IMR-90 (cell line): ENCODE results near the gene PARD6G. TPM values are rescaled to one million over a fixed set of nuclear protein-coding genes. Genes with fewer than 3 reads are reported as not detected.

ENCODE experiments used
- ATAC-seq: fragments of 200-7000 bp; cut with Tn5 transposase; 2 replicates; pipeline ENCODE4 v1.9.1; 2020; ENCODE audit warnings: low read depth, mild to moderate bottlenecking, moderate library complexity
- BruUV-seq: library from RNA; stranded (reverse); fragments of 400-500 nt; replicated peaks from 2 replicates; lab custom pipeline; 2021; lab: Mats Ljungman, UMichigan
- CTCF ChIA-PET: fragments of 300-600 bp; formaldehyde crosslinking; extraction: SDS; loops from one replicate; lab custom pipeline; 2021; ENCODE audit warnings: antibody characterized with exemption; lab: Yijun Ruan, JAX
- POLR2A ChIA-PET: fragments of 300-600 bp; sonication (Branson Sonifier 250); formaldehyde crosslinking; loops from one replicate; lab custom pipeline; 2022; ENCODE audit warnings: antibody characterized with exemption; ENCODE audit not compliant: unreplicated experiment; lab: Charles Lee
- DNase-seq: peaks from one replicate; pipeline ENCODE4 v3.0.0; 2013
- H2AFZ ChIP-seq: replicated peaks from 2 replicates; pipeline ENCODE3; 2013; ENCODE audit warnings: low read length, mild to moderate bottlenecking; ENCODE audit not compliant: poor library complexity
- H2AK5ac ChIP-seq: 2 replicates; pipeline ENCODE4 v1.6.1; 2013; ENCODE audit warnings: low read depth, low read length, inconsistent platforms
- H2AK9ac ChIP-seq: replicated peaks from 2 replicates; pipeline ENCODE3; 2013; ENCODE audit warnings: mild to moderate bottlenecking, low read depth, low read length, moderate library complexity; ENCODE audit not compliant: poor library complexity
- H2BK120ac ChIP-seq: 2 replicates; pipeline ENCODE4 v1.6.1; 2013; ENCODE audit warnings: low read depth, low read length, inconsistent platforms
- H2BK15ac ChIP-seq: 3 replicates; pipeline ENCODE4 v1.6.1; 2013; ENCODE audit warnings: low read depth, low read length, inconsistent platforms
- H2BK20ac ChIP-seq: 2 replicates; pipeline ENCODE4 v1.6.1; 2013; ENCODE audit warnings: low read depth, mild to moderate bottlenecking, inconsistent platforms, low read length, moderate library complexity
- H2BK5ac ChIP-seq: 2 replicates; pipeline ENCODE4 v1.6.1; 2013; ENCODE audit warnings: mild to moderate bottlenecking, low read depth, low read length, inconsistent platforms; ENCODE audit not compliant: poor library complexity, severe bottlenecking
- H3K14ac ChIP-seq: replicated peaks from 2 replicates; pipeline ENCODE4 v1.6.1; 2013; ENCODE audit warnings: low read depth, low read length, inconsistent platforms
- H3K18ac ChIP-seq: 2 replicates; pipeline ENCODE4 v1.6.1; 2013; ENCODE audit warnings: low read depth, low read length, control low read depth
- H3K23ac ChIP-seq: 2 replicates; pipeline ENCODE4 v1.6.1; 2013; ENCODE audit warnings: low read depth, low read length, inconsistent platforms
- H3K27ac ChIP-seq: 2 replicates; pipeline ENCODE4 v1.5.1; 2013; ENCODE audit warnings: mild to moderate bottlenecking, control low read depth, low read length; ENCODE audit not compliant: insufficient read depth
- H3K27me3 ChIP-seq: 2 replicates; pipeline ENCODE4 v1.6.1; 2013; ENCODE audit warnings: low read length; ENCODE audit not compliant: control insufficient read depth, insufficient read depth
- H3K36me3 ChIP-seq: 2 replicates; pipeline ENCODE4 v1.6.1; 2013; ENCODE audit warnings: low read length, mixed read lengths; ENCODE audit not compliant: control insufficient read depth, insufficient read depth
- H3K4ac ChIP-seq: 2 replicates; pipeline ENCODE4 v1.6.1; 2013; ENCODE audit warnings: low read depth, low read length, inconsistent platforms
- H3K4me1 ChIP-seq: 2 replicates; pipeline ENCODE4 v1.6.1; 2013; ENCODE audit warnings: low read length, mixed read lengths; ENCODE audit not compliant: control insufficient read depth, insufficient read depth
- H3K4me2 ChIP-seq: 2 replicates; pipeline ENCODE4 v1.6.1; 2013; ENCODE audit warnings: low read depth, mild to moderate bottlenecking, control low read depth, low read length, moderate library complexity
- H3K4me3 ChIP-seq: 2 replicates; pipeline ENCODE4 v1.5.1; 2013; ENCODE audit warnings: low read depth, mild to moderate bottlenecking, control low read depth, low read length, moderate library complexity; ENCODE audit not compliant: insufficient read depth
- H3K56ac ChIP-seq: 2 replicates; pipeline ENCODE4 v1.6.1; 2013; ENCODE audit warnings: low read length, inconsistent platforms; ENCODE audit not compliant: insufficient read depth; ENCODE audit errors: extremely low read depth
- H3K79me1 ChIP-seq, 2 experiments: 2 replicates each; pipeline ENCODE4 v1.6.1; 2013; ENCODE audit warnings: low read length in 2 of 2, inconsistent platforms in 1 of 2, low read depth in 1 of 2
- H3K9ac ChIP-seq: 2 replicates; pipeline ENCODE4 v1.6.1; 2013; ENCODE audit warnings: low read depth, low read length, control low read depth
- H3K9me1 ChIP-seq: 2 replicates; pipeline ENCODE4 v1.6.1; 2013; ENCODE audit warnings: low read length, inconsistent platforms; ENCODE audit not compliant: insufficient read depth
- H3K9me3 ChIP-seq: 2 replicates; pipeline ENCODE4 v1.6.1; 2013; ENCODE audit warnings: low read length; ENCODE audit not compliant: control insufficient read depth, insufficient read depth
- H4K20me1 ChIP-seq: 2 replicates; pipeline ENCODE4 v1.6.1; 2013; ENCODE audit warnings: low read length, inconsistent platforms; ENCODE audit not compliant: insufficient read depth
- H4K5ac ChIP-seq: 2 replicates; pipeline ENCODE4 v1.6.1; 2013; ENCODE audit warnings: mild to moderate bottlenecking, low read depth, low read length, control low read depth
- H4K8ac ChIP-seq, 2 experiments: 2 replicates each; pipeline ENCODE4 v1.6.1; 2013; ENCODE audit warnings: low read depth in 2 of 2, low read length in 2 of 2, control low read depth in 1 of 2, inconsistent platforms in 1 of 2
- H4K91ac ChIP-seq: 2 replicates; pipeline ENCODE4 v1.6.1; 2013; ENCODE audit warnings: low read depth, low read length, inconsistent platforms; ENCODE audit not compliant: insufficient read depth
- BHLHE40 ChIP-seq: fragments of 150-350 bp; IDR thresholded peaks from 2 replicates; pipeline ENCODE4 v1.6.1; 2016; ENCODE audit warnings: mild to moderate bottlenecking, low read depth, low read length
- CEBPB ChIP-seq: IDR thresholded peaks from 2 replicates; pipeline ENCODE4 v1.6.1; 2012; ENCODE audit warnings: low read depth, low read length, improper control_type of control experiment
- CHD1 ChIP-seq: IDR thresholded peaks from 2 replicates; pipeline ENCODE4 v1.6.1; 2012; ENCODE audit warnings: low read depth, low read length, improper control_type of control experiment
- MAZ ChIP-seq: IDR thresholded peaks from 2 replicates; pipeline ENCODE4 v1.6.1; 2012; ENCODE audit warnings: low read depth, mild to moderate bottlenecking, low read length, improper control_type of control experiment, moderate library complexity, borderline replicate concordance
- MXI1 ChIP-seq: IDR thresholded peaks from 2 replicates; pipeline ENCODE4 v1.6.1; 2012; ENCODE audit warnings: low read depth, mild to moderate bottlenecking, low read length, moderate library complexity, borderline replicate concordance
- NFE2L2 ChIP-seq: fragments of 150-350 bp; IDR thresholded peaks from 2 replicates; pipeline ENCODE4 v1.6.1; 2016; ENCODE audit warnings: low read depth, mild to moderate bottlenecking, low read length
- RAD21 ChIP-seq: IDR thresholded peaks from 2 replicates; pipeline ENCODE4 v1.6.1; 2012; ENCODE audit warnings: low read length, improper control_type of control experiment
- RCOR1 ChIP-seq: IDR thresholded peaks from 2 replicates; pipeline ENCODE4 v1.6.1; 2012; ENCODE audit warnings: mild to moderate bottlenecking, low read length, improper control_type of control experiment; ENCODE audit not compliant: insufficient replicate concordance
- SMC3 ChIP-seq: fragments of 150-350 bp; IDR thresholded peaks from 2 replicates; pipeline ENCODE4 v1.6.1; 2016; ENCODE audit warnings: low read depth, mild to moderate bottlenecking, antibody characterized with exemption, low read length, moderate library complexity
- WGBS, 2 experiments: methylation state at CpG; one replicate each; pipeline versions ENCODE4 v1.1.5 to v1.1.7; 2013; ENCODE audit warnings: missing lambda C conversion rate in 2 of 2; ENCODE audit not compliant: insufficient read length in 1 of 2; ENCODE audit errors: extremely low coverage in 2 of 2; 5-methylcytosine and 5-hydroxymethylcytosine counted together
- dilution Hi-C: fragments of 300-500 bp; cut with HindIII; formaldehyde crosslinking; loops from one replicate; pipeline ENCODE4 v1.14.3; 2018; ENCODE audit warnings: low sequenced_read_pairs; ENCODE audit not compliant: unreplicated experiment
- in situ Hi-C: fragments of 300-500 bp; cut with MboI; formaldehyde crosslinking; loops from 3 replicates; pipeline ENCODE4 v1.14.3; 2019; ENCODE audit warnings: low sequenced_read_pairs, inconsistent platforms, mixed read lengths
- intact Hi-C: fragments of 100-400 bp; cut with micrococcal nuclease; formaldehyde crosslinking; loops from 2 replicates; pipeline ENCODE4 v1.10.0; 2022
- polyA plus RNA-seq, 3 experiments: library from polyadenylated mRNA; depleted of rRNA; stranded (reverse); fragments of >200 nt; gene quantifications; 2 replicates each; pipeline ENCODE4 v1.2.3, GENCODE V29; 2012; ENCODE audit warnings: low replicate concordance in 1 of 3
- total RNA-seq: library from RNA; depleted of rRNA; stranded (reverse); fragments of >200 nt; gene quantifications from 2 replicates; pipeline ENCODE4 v1.2.3, GENCODE V29; 2012
- TF ChIP-seq, protein P1 (sequence below): fragments of 150-350 bp; IDR thresholded peaks from 2 replicates; pipeline ENCODE4 v1.6.1; 2017; ENCODE audit warnings: mild to moderate bottlenecking, antibody characterized with exemption, low read length, low read depth
- TF ChIP-seq, protein P2 (sequence below): conservative IDR thresholded peaks from 2 replicates; pipeline ENCODE4 v1.5.1; 2012; ENCODE audit warnings: mild to moderate bottlenecking, low read depth, low read length, improper control_type of control experiment

PARD6G gene
- total and polyA plus RNA-seq, 2 of the 4 experiments (the other 2 are of a cell fraction): 2.5 to 4.6 TPM

DNA sequence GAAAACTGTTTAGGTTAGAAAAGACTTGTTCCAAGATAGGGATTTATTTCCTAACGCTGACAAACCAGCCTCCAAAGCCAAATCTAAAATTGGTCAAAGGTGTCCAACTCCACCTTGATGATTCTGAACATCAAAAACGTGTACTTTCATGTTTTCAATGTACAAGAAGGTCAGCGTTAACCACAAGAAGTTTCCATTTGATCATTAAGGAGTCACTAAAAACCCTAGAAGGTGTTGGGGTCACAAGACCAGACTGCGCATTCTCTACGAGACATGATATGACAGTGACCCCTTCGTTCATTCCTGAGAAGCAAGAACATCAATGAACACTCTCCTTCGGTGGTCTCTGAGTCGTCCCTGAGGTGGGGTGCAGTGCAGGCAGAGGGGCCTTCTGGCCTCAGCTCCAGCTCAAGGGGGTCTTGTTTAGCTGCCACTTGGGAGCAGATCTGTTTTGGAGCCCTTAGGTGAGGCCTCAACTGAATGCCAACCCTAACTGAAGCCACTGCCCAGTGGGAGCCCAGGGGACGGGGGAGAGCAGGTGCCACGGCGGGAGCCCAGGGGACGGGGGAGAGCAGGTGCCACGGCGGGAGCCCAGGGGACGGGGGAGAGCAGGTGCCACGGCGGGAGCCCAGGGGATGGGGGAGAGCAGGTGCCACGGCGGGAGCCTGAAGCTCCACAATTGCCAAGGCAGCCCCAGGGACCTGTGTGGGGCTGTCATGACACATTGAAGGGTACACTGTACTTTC lies 55.2 kb downstream of the PARD6G start:
- ATAC-seq (no peak), DNase-seq (no peak)
- Histone ChIP-seq H3K27me3 (no peaks in the 10 kb centered on the region), H3K56ac (no peak overlapping the region), H3K27ac (no peak overlapping the region), H2AK9ac (no peak overlapping the region), H3K9ac (no peak overlapping the region), H2AFZ (no peak overlapping the region), H4K5ac (no peak overlapping the region), H3K4me1 (peaks cover 2% of the 10 kb centered on the region; the same call in 1 of the 2 replicates), H3K4ac (no peak overlapping the region), H3K36me3 (no peaks in the 10 kb centered on the region), H3K9me3 (no peaks in the 10 kb centered on the region), H3K4me3 (no peak overlapping the region), H3K23ac (no peak overlapping the region), H2AK5ac (no peak overlapping the region), H3K79me1 (no peaks in the 10 kb centered on the region; a peak in 1 of 4 replicates), H3K9me1 (no peaks in the 10 kb centered on the region), H4K20me1 (no peaks in the 10 kb centered on the region), H2BK15ac (no peak overlapping the region), H2BK5ac (no peak overlapping the region), H3K4me2 (no peak overlapping the region), H4K8ac (no peak overlapping the region), H2BK20ac (no peak overlapping the region), H4K91ac (no peak overlapping the region), H3K18ac (no peak overlapping the region), H2BK120ac (no peak overlapping the region), H3K14ac (no peak overlapping the region)
- dilution Hi-C loops (no loop called here), intact Hi-C loops (no loop called here), in situ Hi-C loops (no loop called here)
- no TSS peak for BruUV-seq
- TF ChIP-seq, protein P1, sequence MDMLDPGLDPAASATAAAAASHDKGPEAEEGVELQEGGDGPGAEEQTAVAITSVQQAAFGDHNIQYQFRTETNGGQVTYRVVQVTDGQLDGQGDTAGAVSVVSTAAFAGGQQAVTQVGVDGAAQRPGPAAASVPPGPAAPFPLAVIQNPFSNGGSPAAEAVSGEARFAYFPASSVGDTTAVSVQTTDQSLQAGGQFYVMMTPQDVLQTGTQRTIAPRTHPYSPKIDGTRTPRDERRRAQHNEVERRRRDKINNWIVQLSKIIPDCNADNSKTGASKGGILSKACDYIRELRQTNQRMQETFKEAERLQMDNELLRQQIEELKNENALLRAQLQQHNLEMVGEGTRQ: no peak
- TF ChIP-seq RCOR1: no peak
- TF ChIP-seq, protein P2, sequence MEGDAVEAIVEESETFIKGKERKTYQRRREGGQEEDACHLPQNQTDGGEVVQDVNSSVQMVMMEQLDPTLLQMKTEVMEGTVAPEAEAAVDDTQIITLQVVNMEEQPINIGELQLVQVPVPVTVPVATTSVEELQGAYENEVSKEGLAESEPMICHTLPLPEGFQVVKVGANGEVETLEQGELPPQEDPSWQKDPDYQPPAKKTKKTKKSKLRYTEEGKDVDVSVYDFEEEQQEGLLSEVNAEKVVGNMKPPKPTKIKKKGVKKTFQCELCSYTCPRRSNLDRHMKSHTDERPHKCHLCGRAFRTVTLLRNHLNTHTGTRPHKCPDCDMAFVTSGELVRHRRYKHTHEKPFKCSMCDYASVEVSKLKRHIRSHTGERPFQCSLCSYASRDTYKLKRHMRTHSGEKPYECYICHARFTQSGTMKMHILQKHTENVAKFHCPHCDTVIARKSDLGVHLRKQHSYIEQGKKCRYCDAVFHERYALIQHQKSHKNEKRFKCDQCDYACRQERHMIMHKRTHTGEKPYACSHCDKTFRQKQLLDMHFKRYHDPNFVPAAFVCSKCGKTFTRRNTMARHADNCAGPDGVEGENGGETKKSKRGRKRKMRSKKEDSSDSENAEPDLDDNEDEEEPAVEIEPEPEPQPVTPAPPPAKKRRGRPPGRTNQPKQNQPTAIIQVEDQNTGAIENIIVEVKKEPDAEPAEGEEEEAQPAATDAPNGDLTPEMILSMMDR: no peak
- TF ChIP-seq MAZ: no peak
- no peak for TF ChIP-seq CHD1
- no peak for TF ChIP-seq BHLHE40
- TF ChIP-seq CEBPB: no peak
- TF ChIP-seq NFE2L2: no peak
- no peak for TF ChIP-seq SMC3
- no peak for TF ChIP-seq MXI1
- no peak for TF ChIP-seq RAD21
- CTCF ChIA-PET: no interaction called here
- POLR2A ChIA-PET: no interaction called here
- 56% methylated on average over 2 of the region's 19 CpGs; no CpG with 5 or more reads in 1 of the 2 experiments for WGBS, 2 experiments
